K562 (cell line): ENCODE data around the gene ZFAND3. TPM values are rescaled to one million over a fixed set of nuclear protein-coding genes. Genes with fewer than 3 reads are reported as not detected.

Source experiments
- ATAC-seq: fragments of 200-7000 bp; cut with Tn5 transposase; 3 replicates; pipeline ENCODE4 v1.9.1; 2020; ENCODE audit warnings: moderate library complexity
- BruUV-seq: library from RNA; stranded (reverse); fragments of 400-500 nt; replicated peaks from 2 replicates; lab custom pipeline; 2021; lab: Mats Ljungman, UMichigan
- CTCF ChIA-PET: fragments of 300-600 bp; formaldehyde crosslinking; extraction: SDS; loops from one replicate; lab custom pipeline; 2021; ENCODE audit warnings: low intra/inter-chr PET ratio; lab: Yijun Ruan, JAX
- POLR2A ChIA-PET: fragments of 300-600, 350-650 bp; sonication (Branson Sonifier 250); formaldehyde crosslinking; extraction: SDS; loops from one replicate; lab custom pipeline; 2021; ENCODE audit warnings: antibody characterized with exemption, inconsistent platforms; lab: Yijun Ruan, JAX
- DNase-seq, 4 experiments: peaks; one replicate each; pipeline versions ENCODE4 v3.0.0 to v3.0.0-alpha.2; 2011 to 2018; ENCODE audit warnings: low spot score in 3 of 4, mixed read lengths in 3 of 4; ENCODE audit errors: extremely low read depth in 1 of 4
- FAIRE-seq: peaks from 2 replicates; lab custom pipeline; 2011; peaks lifted over from hg19 to GRCh38; lab: Jason Lieb, UNC
- H2AFZ ChIP-seq: 2 replicates; pipeline ENCODE4 v1.6.0; 2011; ENCODE audit warnings: low read depth, low read length, control low read depth, inconsistent platforms
- H3K27ac ChIP-seq: fragments of 200-600 bp; 3 replicates; pipeline ENCODE4 v1.8.0; 2011; ENCODE audit warnings: low read depth, mild to moderate bottlenecking, control low read depth, inconsistent platforms, low read length, moderate library complexity, mixed read lengths; ENCODE audit errors: extremely low read depth
- H3K27me3 ChIP-seq, 2 experiments: fragments of 300-600 bp in 1 of 2; 2 replicates in 1 of 2; 3 replicates in 1 of 2; pipeline versions ENCODE4 v1.6.0 to v1.8.0; 2011; ENCODE audit warnings: inconsistent platforms in 2 of 2, low read length in 2 of 2, mild to moderate bottlenecking in 1 of 2, mixed read lengths in 1 of 2, moderate library complexity in 1 of 2; ENCODE audit not compliant: control insufficient read depth in 2 of 2, insufficient read depth in 2 of 2
- H3K36me3 ChIP-seq: fragments of 300-600 bp; 3 replicates; pipeline ENCODE4 v1.8.0; 2011; ENCODE audit warnings: mild to moderate bottlenecking, low read length, inconsistent platforms; ENCODE audit not compliant: control insufficient read depth, insufficient read depth
- H3K4me1 ChIP-seq, 2 experiments: fragments of 200-600 bp in 1 of 2; replicated peaks in 1 of 2; 2 replicates in 1 of 2; 3 replicates in 1 of 2; pipeline versions ENCODE4 v1.5.1 to v1.8.0; 2011; ENCODE audit warnings: inconsistent platforms in 2 of 2, low read length in 2 of 2, mild to moderate bottlenecking in 1 of 2, mixed read lengths in 1 of 2, moderate library complexity in 1 of 2; ENCODE audit not compliant: control insufficient read depth in 2 of 2, insufficient read depth in 2 of 2
- H3K4me2 ChIP-seq: 2 replicates; pipeline ENCODE4 v1.6.1; 2011; ENCODE audit warnings: low read length, control low read depth, inconsistent platforms, mixed read lengths; ENCODE audit not compliant: insufficient read depth
- H3K4me3 ChIP-seq: fragments of 200-600 bp; sonication (generic), shearing (Covaris generic); 2 replicates; pipeline ENCODE4 v1.5.1; 2016; ENCODE audit warnings: control low read depth, inconsistent platforms
- H3K79me2 ChIP-seq: fragments of 200-600 bp; 3 replicates; pipeline ENCODE4 v1.8.0; 2011; ENCODE audit warnings: low read length, inconsistent platforms; ENCODE audit not compliant: control insufficient read depth, insufficient read depth
- H3K9ac ChIP-seq, 2 experiments: 2 replicates each; pipeline versions ENCODE4 v1.6.0 to v1.6.1; 2011; ENCODE audit warnings: low read depth in 2 of 2, low read length in 2 of 2, control low read depth in 1 of 2, inconsistent platforms in 1 of 2, mild to moderate bottlenecking in 1 of 2, mixed read lengths in 1 of 2; ENCODE audit not compliant: insufficient read depth in 1 of 2
- H3K9me1 ChIP-seq: one replicate; pipeline ENCODE4 v1.6.0; 2011; ENCODE audit warnings: inconsistent platforms, mild to moderate bottlenecking, low read length, moderate library complexity; ENCODE audit not compliant: control insufficient read depth, insufficient read depth
- H3K9me3 ChIP-seq: replicated peaks from 2 replicates; pipeline ENCODE4 v1.5.1; 2011; ENCODE audit warnings: low read depth, low read length, inconsistent platforms; ENCODE audit not compliant: control insufficient read depth, insufficient read depth
- H4K20me1 ChIP-seq: replicated peaks from 2 replicates; pipeline ENCODE4 v1.6.1; 2011; ENCODE audit warnings: low read length, inconsistent platforms, mixed read lengths; ENCODE audit not compliant: control insufficient read depth, insufficient read depth
- BHLHE40 ChIP-seq: IDR thresholded peaks from 2 replicates; pipeline ENCODE4 v1.6.1; 2011; ENCODE audit warnings: low read length, improper control_type of control experiment
- CCNT2 ChIP-seq: IDR thresholded peaks from 2 replicates; pipeline ENCODE4 v1.6.1; 2011; ENCODE audit warnings: borderline replicate concordance, low read depth, mild to moderate bottlenecking, moderate library complexity, mixed read lengths, low read length; ENCODE audit not compliant: insufficient read length; ENCODE audit errors: extremely low read depth
- FUS ChIP-seq: fragments of 200-400 bp; formaldehyde crosslinking; optimal IDR thresholded peaks from 2 replicates; pipeline ENCODE3; 2017; ENCODE audit warnings: low read depth, low read length
- GTF2F1 ChIP-seq: IDR thresholded peaks from 2 replicates; pipeline ENCODE4 v1.6.1; 2011; ENCODE audit warnings: low read depth, low read length, improper control_type of control experiment
- NR2C2 ChIP-seq, 2 experiments: fragments of 200-800 bp in 1 of 2; sonication (Bioruptor generic) in 1 of 2; sonication (generic) in 1 of 2; formaldehyde crosslinking in 1 of 2; IDR thresholded peaks; 2 replicates each; pipeline versions ENCODE4 v1.6.1 to v1.8.0; 2016 to 2022; ENCODE audit warnings: mild to moderate bottlenecking in 1 of 2, missing compliant biosample characterization in 1 of 2, missing genetic modification characterization in 1 of 2, missing genetic modification reagents in 1 of 2
- PHF20 ChIP-seq: fragments of 450-650 bp; IDR thresholded peaks from 2 replicates; pipeline ENCODE4 v1.6.1; 2018; ENCODE audit not compliant: partially characterized antibody
- SNRNP70 ChIP-seq: fragments of 200-400 bp; formaldehyde crosslinking; optimal IDR thresholded peaks from 2 replicates; pipeline ENCODE3; 2017; ENCODE audit warnings: low read depth, low read length
- SP1 ChIP-seq: sonication (generic); formaldehyde crosslinking; IDR thresholded peaks from 2 replicates; pipeline ENCODE4 v1.8.1; 2022; ENCODE audit warnings: mild to moderate bottlenecking, missing genetic modification reagents
- SRSF9 ChIP-seq: fragments of 200-400 bp; formaldehyde crosslinking; IDR thresholded peaks from 2 replicates; pipeline ENCODE4 v1.6.1; 2017; ENCODE audit warnings: low read depth, low read length, borderline replicate concordance
- TEAD2 ChIP-seq: fragments of 450-650 bp; IDR thresholded peaks from 2 replicates; pipeline ENCODE4 v1.6.1; 2016; ENCODE audit warnings: missing genetic modification characterization, control low read depth, missing compliant biosample characterization
- U2AF1 ChIP-seq: fragments of 200-400 bp; formaldehyde crosslinking; optimal IDR thresholded peaks from 2 replicates; pipeline ENCODE3; 2017; ENCODE audit warnings: mild to moderate bottlenecking, low read depth, low read length, moderate library complexity
- ZEB2 ChIP-seq: fragments of 450-650 bp; IDR thresholded peaks from 2 replicates; pipeline ENCODE4 v1.6.1; 2016
- ZNF197 ChIP-seq: fragments of 200-800 bp; sonication (Bioruptor generic); IDR thresholded peaks from 2 replicates; pipeline ENCODE4 v1.6.1; 2016; ENCODE audit warnings: low read depth, missing genetic modification characterization, missing compliant biosample characterization
- ZNF445 ChIP-seq: fragments of 250-450 bp; sonication (Bioruptor Pico); IDR thresholded peaks from 2 replicates; pipeline ENCODE4 v1.4.0; 2020; ENCODE audit warnings: low read depth, mild to moderate bottlenecking, moderate library complexity
- WGBS: fragments of 100-300 bp; shearing (Covaris generic); methylation state at CpG from one replicate; pipeline ENCODE4 v1.1.6; 2016; ENCODE audit warnings: low coverage, mixed read lengths; ENCODE audit not compliant: insufficient coverage; ENCODE audit errors: missing lambda C conversion rate; 5-methylcytosine and 5-hydroxymethylcytosine counted together
- in situ Hi-C: fragments of 300-500 bp; cut with MboI; formaldehyde crosslinking; loops from 4 replicates; pipeline ENCODE4 v1.15.0; 2018; ENCODE audit warnings: inconsistent platforms, mixed read lengths
- intact Hi-C: fragments of 100-400 bp; cut with micrococcal nuclease; formaldehyde crosslinking; loops from 2 replicates; pipeline ENCODE4 v1.14.2; 2022
- polyA plus RNA-seq, 8 experiments: library from polyadenylated mRNA; depleted of rRNA in 4 of 8; stranded (reverse) in 5 of 8; unstranded in 3 of 8; fragments of >200 nt; fragmentation: Nextera tagmentation in 2 of 8; fragmentation: Illumina TruSeq in 1 of 8; extraction: Ambion mirVana in 2 of 8; extraction: Trizol in 1 of 8; gene quantifications; 2 replicates each; pipeline versions ENCODE4 v1.2.1 to v1.2.3, GENCODE V29; 2011 to 2014; ENCODE audit warnings: inconsistent platforms in 1 of 8, missing spikeins in 1 of 8
- total RNA-seq, 7 experiments: library from RNA; depleted of rRNA in 6 of 7; stranded (reverse); fragments of >200 nt in 6 of 7; fragmentation: Illumina TruSeq in 2 of 7; extraction: Trizol in 2 of 7; gene quantifications; 2 replicates each; pipeline versions ENCODE4 v1.2.1 to v1.2.3, GENCODE V29; 2011 to 2021; ENCODE audit warnings: low replicate concordance in 1 of 7
- TF ChIP-seq, protein P1 (sequence below): sonication (generic); formaldehyde crosslinking; IDR thresholded peaks from 2 replicates; pipeline ENCODE4 v1.8.1; 2023; ENCODE audit warnings: mild to moderate bottlenecking, missing genetic modification reagents

ZFAND3 gene
- total and polyA plus RNA-seq, 9 of the 15 experiments (the other 6 are each of a cell fraction or from before 2014, with no cell fraction given): 0.81 to 26.6 (median 11.8) TPM

DNA sequence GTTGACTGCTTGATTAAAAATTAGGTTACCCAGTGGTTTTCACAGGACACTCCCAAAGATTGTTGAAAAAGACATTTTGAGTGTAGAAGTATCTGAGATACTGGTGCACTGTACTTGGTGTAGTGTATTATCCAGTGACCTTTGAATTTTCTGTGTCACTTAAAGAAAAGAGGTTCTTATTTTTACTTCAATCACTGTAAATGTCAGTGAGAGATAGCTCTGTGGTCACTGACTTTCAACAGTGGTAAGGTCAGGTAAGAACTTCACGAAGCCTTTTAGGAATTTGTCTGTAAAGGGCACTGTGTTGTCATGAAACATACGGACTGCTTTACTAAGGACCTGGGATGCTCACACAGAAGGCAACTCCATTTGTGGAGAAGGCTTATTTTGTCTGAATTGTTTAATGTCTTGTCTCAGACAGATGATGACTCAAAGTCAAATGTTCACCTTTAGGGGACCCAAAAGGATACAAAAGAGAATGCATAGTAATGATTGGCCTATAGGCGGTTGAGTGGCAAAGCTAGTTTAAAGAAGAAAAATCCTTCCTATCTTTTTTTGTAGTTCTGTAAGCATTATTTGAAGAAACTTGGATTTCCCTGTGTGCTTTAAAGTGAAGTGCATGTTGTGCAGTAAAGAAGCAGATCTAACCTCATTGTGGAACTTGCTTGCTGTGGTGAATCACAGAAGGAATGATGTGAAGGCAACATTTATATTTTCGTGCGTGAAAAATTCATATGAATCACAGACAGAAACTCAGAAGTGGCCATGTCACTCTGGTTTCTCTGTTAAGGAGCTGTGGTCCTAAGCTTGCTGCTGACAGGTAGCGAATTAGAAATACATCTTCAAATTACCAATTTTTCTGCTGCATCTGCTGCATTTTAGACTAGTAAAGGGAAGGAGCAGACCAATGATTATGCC, 47.3 kb downstream of the ZFAND3 start (continued):
- TF ChIP-seq CCNT2: no peak

DNA sequence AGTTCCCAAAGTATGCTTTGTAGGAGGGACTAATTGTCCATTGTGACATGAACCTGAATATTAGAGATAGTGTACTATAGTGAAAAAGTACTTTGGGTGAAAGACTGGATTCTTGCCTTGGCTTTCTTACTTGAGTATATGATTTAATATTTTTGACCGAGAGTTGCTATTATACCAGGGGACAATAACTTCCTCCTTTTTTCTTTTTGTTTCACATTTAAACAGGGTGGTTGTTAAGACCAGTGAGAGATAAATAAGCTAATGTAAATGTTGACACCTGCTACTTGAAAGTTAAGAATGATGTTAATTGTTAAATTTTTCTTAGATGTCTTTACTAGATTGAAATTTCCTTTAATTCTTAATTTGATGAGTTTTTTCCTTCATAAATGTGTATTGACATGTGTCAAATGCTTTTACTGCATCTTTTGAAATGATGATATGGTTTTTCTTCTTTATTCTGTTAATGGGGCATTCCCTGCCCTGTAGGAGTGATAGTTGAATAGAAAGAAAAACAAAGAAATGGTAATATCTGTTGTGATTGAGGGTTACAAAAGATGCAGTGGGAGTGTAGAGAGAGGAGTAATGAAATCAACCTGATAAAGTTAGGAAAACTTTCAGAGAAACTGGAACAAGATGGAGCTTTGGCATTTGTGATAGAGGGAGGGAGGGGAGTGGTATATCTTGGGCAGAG, 48.4 kb downstream of the ZFAND3 start:
- ChIA-PET CTCF (no interaction called here), POLR2A (no interaction called here)
- no TSS peak for BruUV-seq

More for the DNA sequence above, 48.4 kb downstream of the ZFAND3 start:
- H3K9ac ChIP-seq: no peak overlapping the region
- TF ChIP-seq FUS: no peak
- TF ChIP-seq SP1 (CRISPR knock-in tag): no peak
- no peak for TF ChIP-seq ZNF445 (CRISPR knock-in tag)
- TF ChIP-seq U2AF1: no peak
- no peak for TF ChIP-seq SRSF9
- TF ChIP-seq SNRNP70: no peak
- TF ChIP-seq PHF20: no peak
- TF ChIP-seq ZEB2: no peak
- no peak for TF ChIP-seq ZNF197
- TF ChIP-seq GTF2F1: no peak
- TF ChIP-seq, protein P1, sequence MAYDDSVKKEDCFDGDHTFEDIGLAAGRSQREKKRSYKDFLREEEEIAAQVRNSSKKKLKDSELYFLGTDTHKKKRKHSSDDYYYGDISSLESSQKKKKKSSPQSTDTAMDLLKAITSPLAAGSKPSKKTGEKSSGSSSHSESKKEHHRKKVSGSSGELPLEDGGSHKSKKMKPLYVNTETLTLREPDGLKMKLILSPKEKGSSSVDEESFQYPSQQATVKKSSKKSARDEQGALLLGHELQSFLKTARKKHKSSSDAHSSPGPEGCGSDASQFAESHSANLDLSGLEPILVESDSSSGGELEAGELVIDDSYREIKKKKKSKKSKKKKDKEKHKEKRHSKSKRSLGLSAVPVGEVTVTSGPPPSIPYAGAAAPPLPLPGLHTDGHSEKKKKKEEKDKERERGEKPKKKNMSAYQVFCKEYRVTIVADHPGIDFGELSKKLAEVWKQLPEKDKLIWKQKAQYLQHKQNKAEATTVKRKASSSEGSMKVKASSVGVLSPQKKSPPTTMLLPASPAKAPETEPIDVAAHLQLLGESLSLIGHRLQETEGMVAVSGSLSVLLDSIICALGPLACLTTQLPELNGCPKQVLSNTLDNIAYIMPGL (CRISPR knock-in tag): no peak
- no peak for TF ChIP-seq NR2C2 (CRISPR knock-in tag; IDR thresholded peaks at IDR 0.05)
- no peak for TF ChIP-seq NR2C2 (tag; IDR thresholded peaks at IDR 0.05)
- no peak for TF ChIP-seq TEAD2 (tag)
- TF ChIP-seq BHLHE40: no peak
- no peaks in the 10 kb centered on the region for H3K4me1 ChIP-seq
- no peaks in the 10 kb centered on the region for H3K27me3 ChIP-seq
- H3K36me3 ChIP-seq: peaks cover 3% of the 10 kb centered on the region; the same call in 2 of the 3 replicates
- ATAC-seq (no peak), FAIRE-seq (no peak), DNase-seq (no peak)
- peaks cover 25% of the 10 kb centered on the region for H4K20me1 ChIP-seq
- 75% methylated on average over 1 of the region's 1 CpG for WGBS
- H3K4me2 ChIP-seq: no peak overlapping the region
- H3K27ac ChIP-seq: no peak overlapping the region
- H3K79me2 ChIP-seq: peaks cover 67% of the 10 kb centered on the region
- no peaks in the 10 kb centered on the region for H3K9me1 ChIP-seq
- intact Hi-C loops: loop anchor here (10.0 kb wide), 1 partner anchor 147 kb away; no protein-coding TSS in a partner anchor
- in situ Hi-C loops: no loop called here
- H3K9me3 ChIP-seq: no peaks in the 10 kb centered on the region
- no peak overlapping the region for H2AFZ ChIP-seq
- H3K4me3 ChIP-seq: no peak overlapping the region
